NCI-H1048 (cell line): Measurements from ENCODE around the gene PSD4.

ENCODE experiments used
- DNase-seq: peaks from one replicate; lab custom pipeline; 2025; lab: John Stamatoyannopoulos, UW

The PSD4 gene

GRCh38 chr2:113184531-113185230 lies 10.9 kb downstream of the PSD4 start:
- DNase-seq = no peak

- no peak for DNase-seq
Measured at GRCh38 chr2:113185664-113186432, 12.1 kb downstream of the PSD4 start.

GRCh38 chr2:113186433-113186796 lies 12.6 kb downstream of the PSD4 start:
- no peak for DNase-seq

- DNase-seq = no peak
Measured at GRCh38 chr2:113187771-113188170, 14.0 kb downstream of the PSD4 start.

DNA sequence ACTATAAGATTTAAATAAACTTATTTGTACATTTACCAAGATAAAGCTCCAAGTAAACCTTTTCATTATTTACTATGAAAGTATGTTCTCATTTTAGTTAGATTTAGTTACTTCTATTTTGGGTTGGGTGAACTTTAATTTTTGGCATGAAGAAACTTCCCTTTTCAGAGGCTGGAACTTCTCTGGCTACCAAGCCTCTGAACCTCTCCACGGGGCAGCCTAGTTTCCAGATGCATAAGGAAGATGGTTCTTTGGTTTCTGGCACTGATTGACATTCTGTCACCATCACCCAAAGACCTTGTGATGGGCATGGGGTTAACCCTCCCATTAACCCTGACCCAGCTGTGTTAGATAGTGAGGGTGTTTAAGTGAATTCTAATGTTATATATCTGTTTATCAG lies 17.1 kb downstream of the PSD4 start:
- DNase-seq = no peak

GRCh38 chr2:113192459-113193100 lies 18.8 kb downstream of the PSD4 start:
- no peak for DNase-seq

GRCh38 chr2:113195923-113196501 lies 22.2 kb downstream of the PSD4 start:
- no peak for DNase-seq

DNA sequence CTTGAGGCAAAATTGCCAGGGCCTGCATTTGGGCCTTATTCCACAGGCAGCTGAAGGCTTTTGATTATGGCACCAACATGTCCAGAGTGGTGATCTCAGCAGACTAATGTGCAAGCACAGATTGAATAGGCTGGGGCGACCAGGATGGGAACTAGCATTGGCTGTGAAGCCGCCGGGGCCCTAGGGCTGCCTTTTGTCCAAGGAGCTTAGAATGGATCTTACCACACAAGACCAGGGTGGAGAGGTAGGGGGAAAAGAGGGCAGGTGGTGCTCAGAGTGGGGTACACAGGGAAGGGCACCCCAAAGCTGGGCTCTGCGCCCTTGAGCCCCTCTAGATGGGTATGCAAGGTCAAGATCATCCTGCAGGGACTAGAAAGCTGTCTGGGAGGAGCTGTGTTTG lies 23.1 kb downstream of the PSD4 start:
- DNase-seq = no peak

DNA sequence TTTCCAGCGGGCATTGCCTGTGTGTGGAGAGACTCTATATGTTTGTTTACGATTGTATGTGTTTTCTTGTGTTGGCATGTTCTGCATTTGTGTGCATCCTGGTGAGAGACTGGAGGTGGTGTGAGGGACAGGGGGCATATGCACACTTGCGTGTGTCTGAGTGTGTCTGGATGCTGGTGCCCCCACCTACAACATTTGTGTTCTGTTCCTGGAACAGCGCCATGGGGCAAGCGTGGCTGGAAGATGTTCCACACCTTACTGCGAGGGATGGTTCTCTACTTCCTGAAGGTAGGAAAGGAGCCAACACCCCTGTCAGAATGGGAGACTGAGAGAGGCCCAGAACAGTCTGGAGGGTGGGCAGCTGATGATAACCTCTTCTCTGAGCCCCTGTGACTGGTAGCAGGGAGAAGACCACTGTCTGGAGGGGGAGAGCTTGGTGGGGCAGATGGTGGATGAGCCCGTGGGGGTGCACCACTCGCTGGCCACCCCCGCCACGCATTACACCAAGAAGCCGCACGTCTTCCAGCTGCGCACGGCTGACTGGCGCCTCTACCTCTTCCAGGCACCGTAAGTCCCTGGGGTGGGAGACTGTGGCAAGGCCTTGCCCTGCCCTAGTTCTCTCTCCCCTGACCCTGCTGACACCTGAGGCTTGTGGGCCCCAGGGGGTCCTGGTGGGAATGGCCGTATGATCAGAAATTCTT lies 23.7 kb downstream of the PSD4 start:
- DNase-seq = no peak

DNA sequence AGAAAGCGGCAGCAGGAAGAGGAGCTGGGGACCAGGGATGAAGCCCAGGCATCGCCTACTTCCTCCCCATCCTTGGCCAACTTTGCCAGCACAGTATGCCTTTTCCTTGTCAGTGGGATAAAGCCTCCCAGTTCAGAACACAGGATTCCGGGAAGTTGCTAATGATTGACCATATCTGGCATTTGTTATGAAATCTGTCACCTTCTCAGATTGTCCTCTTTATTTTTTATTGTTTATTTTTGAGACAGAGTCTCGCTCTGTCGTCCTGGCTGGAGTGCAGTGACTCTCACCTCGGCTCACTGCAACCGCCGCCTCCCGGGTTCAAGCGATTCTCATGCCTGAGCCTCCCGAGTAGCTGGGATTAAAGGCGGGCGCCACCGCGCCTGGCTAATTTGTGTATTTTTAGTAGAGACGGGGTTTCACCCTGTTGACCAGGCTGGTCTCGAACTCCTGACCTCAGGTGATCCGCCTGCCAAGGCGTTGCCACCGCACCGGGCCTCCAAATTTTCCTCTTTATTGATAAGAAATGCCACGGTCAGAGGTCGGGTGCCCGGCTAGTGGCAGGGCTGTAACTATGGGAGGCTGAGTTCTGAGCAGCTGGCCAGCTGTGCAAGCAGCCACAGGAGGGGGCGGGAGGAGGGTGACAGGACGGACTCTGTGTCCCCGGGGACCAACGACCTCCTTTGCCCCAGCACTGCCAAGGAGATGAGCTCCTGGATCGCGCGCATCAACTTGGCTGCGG lies 24.4 kb downstream of the PSD4 start:
- no peak for DNase-seq

DNA sequence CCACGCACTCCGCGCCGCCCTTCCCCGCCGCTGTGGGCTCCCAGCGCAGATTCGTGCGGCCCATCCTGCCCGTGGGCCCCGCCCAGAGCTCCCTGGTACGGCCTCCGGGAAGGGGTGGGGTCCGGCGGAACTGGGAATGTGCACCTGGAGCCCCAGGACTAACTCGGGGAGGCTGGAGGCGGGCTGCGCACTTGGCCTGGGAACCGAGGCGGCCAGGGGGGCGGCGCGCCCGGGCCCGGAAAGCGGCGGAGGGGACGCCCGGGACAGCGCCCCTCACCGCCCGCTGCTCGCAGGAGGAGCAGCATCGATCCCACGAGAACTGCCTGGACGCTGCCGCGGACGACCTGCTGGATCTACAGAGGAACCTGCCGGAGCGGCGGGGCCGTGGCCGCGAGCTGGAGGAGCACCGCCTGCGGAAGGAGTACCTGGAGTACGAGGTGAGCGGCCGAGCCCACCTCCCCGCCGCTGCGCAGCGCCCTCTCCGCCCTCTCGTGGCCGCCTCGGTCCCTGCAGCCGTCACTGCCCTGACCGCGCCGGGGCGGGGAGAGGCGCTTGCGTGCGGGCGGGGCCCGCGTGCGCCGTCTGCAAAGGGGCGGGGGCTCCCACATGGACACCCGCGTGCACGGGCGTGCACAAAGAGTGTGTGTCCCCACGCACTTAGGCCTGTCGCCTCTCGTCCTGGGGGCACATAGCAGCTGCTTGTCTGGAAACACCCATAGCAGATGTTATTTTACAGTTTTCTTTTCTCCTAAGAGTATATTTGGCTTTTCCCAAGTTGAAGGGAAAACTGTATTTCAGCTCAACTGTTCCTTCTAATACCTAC lies 25.2 kb downstream of the PSD4 start:
- peak; percentile 60 for DNase-seq

DNA sequence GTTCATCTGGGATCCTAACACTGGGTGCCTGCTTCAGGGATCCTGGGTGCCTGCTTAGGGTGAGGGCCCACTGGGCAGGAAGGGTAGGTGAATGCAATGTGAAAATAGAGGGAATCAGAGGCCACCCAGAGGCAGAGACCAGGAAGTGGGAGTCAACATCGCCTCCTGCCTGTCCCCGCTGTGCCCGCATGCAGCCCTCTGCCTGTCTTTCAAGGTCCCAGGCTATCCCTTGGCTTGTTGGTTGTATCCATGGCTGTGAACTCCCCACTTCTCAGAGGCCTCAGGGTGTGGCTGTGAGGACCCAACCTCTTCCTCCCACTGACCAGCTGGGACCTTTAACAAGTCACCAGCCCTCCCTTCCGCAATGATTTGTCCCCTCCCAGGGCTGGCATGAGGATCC lies 26.5 kb downstream of the PSD4 start:
- no peak for DNase-seq

- DNase-seq = no peak
Measured at GRCh38 chr2:113200736-113201490, 27.1 kb downstream of the PSD4 start.

DNA sequence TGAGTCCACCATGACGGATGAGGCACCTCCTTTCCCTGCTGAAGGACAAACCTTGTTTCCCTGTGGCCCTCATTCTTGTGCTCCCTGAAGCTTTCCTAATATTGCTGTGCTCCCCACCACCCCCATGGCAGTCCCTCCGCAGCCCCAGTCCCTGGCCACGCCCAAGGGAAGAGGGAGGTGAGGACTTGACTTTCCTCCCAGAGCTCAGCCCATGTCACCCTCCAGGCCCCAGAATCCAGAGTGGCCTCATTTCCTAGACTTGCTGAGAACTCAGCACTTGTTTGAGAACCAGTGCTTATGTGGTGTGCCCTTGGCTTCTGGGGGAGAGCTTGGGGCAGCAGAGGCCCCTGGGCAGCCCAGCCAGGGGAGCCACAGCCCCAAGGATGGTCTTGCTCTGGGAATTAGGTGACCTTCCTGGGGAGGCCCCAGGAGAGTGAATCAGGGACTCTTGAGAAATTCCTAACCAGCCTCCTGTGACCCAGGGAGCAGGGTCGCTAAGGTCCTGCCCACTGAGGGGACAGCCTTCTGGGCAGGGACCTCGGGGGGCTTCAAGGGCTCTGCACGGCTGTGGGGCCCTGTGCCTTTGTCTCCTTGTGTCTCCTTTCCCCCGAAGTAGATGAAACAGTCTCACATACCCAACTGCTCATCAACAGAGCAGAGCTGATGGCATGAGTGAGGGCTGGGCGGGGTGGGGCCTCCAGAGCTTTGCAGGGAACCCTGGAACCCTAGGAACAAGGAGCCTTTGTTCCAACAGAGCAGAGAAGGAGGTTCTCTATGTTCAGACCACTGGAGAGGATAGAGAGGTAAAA lies 27.9 kb downstream of the PSD4 start:
- no peak for DNase-seq

GRCh38 chr2:113202305-113203216 lies 28.8 kb downstream of the PSD4 start:
- no peak for DNase-seq

DNA sequence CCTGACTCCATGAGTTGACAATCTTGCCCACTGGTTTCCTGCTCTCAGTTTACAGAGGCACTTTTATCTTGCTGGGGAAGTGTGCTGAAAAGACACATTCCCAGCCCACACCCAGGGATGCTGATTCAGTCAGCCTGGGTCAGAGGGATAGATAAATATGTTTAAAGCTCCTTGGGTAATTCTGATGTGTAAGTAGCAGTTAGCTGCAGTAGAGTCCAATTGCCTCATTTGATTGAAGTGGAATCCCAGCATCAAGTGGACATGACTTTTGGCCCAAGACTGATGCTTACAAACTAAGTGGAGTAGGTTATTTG lies 29.4 kb downstream of the PSD4 start:
- no peak for DNase-seq

GRCh38 chr2:113203901-113204519 lies 30.2 kb downstream of the PSD4 start:
- peak; percentile 40 for DNase-seq

DNA sequence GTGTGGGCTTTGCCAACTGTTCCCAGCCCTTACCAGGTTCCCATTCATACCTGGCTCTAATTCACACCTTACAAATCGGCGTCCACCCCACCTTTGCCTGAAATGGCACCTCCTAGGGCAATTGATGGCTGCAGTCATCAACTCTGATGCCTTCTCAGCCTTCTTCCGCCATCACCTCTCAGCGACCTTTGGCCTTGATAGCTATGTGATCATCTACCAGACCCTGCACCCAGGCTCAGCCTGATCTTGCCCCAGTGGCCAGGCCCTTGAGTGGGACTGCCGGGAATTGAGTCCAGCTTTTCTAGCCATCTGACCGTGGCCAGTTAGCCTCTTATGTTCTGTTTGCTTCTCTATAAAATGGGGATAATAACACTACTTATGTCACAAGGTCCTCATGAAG lies 32.5 kb downstream of the PSD4 start:
- no peak for DNase-seq
